Neural cell (in vitro differentiated cells): ENCODE measurements around the gene MAGEA11.
"Not testable (repeated sequence)": the region's sequence is repeated elsewhere in the genome, so short reads cannot be mapped to it uniquely, and the experiment has no call there.

Experiments used
- EP300 ChIP-seq: fragments of 450-650 bp; conservative IDR thresholded peaks from 2 replicates; pipeline ENCODE4 v1.6.1; 2014; ENCODE audit warnings: antibody characterized with exemption, mild to moderate bottlenecking, moderate library complexity; ENCODE audit not compliant: poor library complexity, severe bottlenecking
- POLR2AphosphoS5 ChIP-seq: IDR thresholded peaks from 2 replicates; pipeline ENCODE4 v1.6.1; 2012
- TAF1 ChIP-seq: IDR thresholded peaks from 2 replicates; pipeline ENCODE4 v1.6.1; 2012; ENCODE audit warnings: low read depth
- TF ChIP-seq, protein P1 (sequence below): fragments of 450-650 bp; IDR thresholded peaks from 2 replicates; pipeline ENCODE4 v1.5.1; 2014; ENCODE audit warnings: antibody characterized with exemption, mild to moderate bottlenecking, moderate library complexity; ENCODE audit not compliant: poor library complexity, severe bottlenecking

DNA sequence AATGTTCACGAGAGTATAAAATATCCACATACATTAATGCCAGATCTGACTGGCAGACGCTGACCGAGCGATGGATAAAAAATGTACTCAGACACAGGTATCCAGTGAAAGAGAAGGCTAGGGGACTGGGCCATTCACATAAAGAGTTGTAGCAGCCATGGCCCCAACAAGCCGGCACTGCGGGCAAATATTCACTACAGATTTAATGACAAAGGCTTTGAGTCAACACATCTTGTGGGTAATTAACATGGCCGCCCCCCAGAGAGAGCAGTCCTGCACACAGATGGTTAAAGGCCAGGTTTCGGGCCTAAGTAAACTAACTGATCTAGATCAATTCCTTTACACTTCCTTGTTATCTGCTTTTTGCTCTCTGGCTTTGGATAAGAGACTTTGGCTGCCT is 36.3 kb upstream of the MAGEA11 start:
- TF ChIP-seq EP300, POLR2AphosphoS5, TAF1: not testable (repeated sequence)
- TF ChIP-seq, protein P1, sequence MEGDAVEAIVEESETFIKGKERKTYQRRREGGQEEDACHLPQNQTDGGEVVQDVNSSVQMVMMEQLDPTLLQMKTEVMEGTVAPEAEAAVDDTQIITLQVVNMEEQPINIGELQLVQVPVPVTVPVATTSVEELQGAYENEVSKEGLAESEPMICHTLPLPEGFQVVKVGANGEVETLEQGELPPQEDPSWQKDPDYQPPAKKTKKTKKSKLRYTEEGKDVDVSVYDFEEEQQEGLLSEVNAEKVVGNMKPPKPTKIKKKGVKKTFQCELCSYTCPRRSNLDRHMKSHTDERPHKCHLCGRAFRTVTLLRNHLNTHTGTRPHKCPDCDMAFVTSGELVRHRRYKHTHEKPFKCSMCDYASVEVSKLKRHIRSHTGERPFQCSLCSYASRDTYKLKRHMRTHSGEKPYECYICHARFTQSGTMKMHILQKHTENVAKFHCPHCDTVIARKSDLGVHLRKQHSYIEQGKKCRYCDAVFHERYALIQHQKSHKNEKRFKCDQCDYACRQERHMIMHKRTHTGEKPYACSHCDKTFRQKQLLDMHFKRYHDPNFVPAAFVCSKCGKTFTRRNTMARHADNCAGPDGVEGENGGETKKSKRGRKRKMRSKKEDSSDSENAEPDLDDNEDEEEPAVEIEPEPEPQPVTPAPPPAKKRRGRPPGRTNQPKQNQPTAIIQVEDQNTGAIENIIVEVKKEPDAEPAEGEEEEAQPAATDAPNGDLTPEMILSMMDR: not testable (repeated sequence)
